ENCODE data around the gene LSMEM2.
"Not testable (repeated sequence)": the region's sequence is repeated elsewhere in the genome, so short reads cannot be mapped to it uniquely, and the experiment has no call there.

Gene LSMEM2

GRCh38 chr3:50264964-50265485 is 13.9 kb upstream of the LSMEM2 start:
- DNase-seq, result no peak

- DNase-seq, result no peak
Observed at GRCh38 chr3:50265571-50265970, 13.3 kb upstream of the LSMEM2 start.

GRCh38 chr3:50266017-50266416 is 12.9 kb upstream of the LSMEM2 start:
- no peak for DNase-seq

- DNase-seq, result no peak
Observed at GRCh38 chr3:50266836-50267235, 12.1 kb upstream of the LSMEM2 start.

- no peak for DNase-seq
Observed at GRCh38 chr3:50267280-50267913, 11.5 kb upstream of the LSMEM2 start.

GRCh38 chr3:50268276-50268675 is 10.6 kb upstream of the LSMEM2 start:
- DNase-seq, result no peak

- peak; percentile 69 for DNase-seq
Observed at GRCh38 chr3:50268703-50269451, 10.0 kb upstream of the LSMEM2 start, which contains the start of gene SEMA3B. Gene SEMA3B, plus strand, starts transcription at chr3:50269147. Its CDS starts 94 bp downstream, at chr3:50269241.

GRCh38 chr3:50269460-50269859 is 9.4 kb upstream of the LSMEM2 start:
- DNase-seq, result no peak

- peak; percentile 64 for DNase-seq
Observed at GRCh38 chr3:50269977-50270413, 8.9 kb upstream of the LSMEM2 start.

- no peak for DNase-seq
Observed at GRCh38 chr3:50270422-50271224, 8.3 kb upstream of the LSMEM2 start.

- no peak for DNase-seq
Observed at GRCh38 chr3:50271314-50271936, 7.5 kb upstream of the LSMEM2 start.

GRCh38 chr3:50272538-50272910 is 6.4 kb upstream of the LSMEM2 start:
- DNase-seq, result not testable (repeated sequence)

GRCh38 chr3:50272911-50273688 is 5.8 kb upstream of the LSMEM2 start:
- peak; percentile 68 for DNase-seq

GRCh38 chr3:50273689-50274065 is 5.2 kb upstream of the LSMEM2 start:
- DNase-seq, result no peak

GRCh38 chr3:50274371-50275104 is 4.3 kb upstream of the LSMEM2 start:
- DNase-seq, result peak; percentile 53

- DNase-seq, result no peak
Observed at GRCh38 chr3:50275141-50275995, 3.5 kb upstream of the LSMEM2 start.

GRCh38 chr3:50275996-50276761 is 2.7 kb upstream of the LSMEM2 start:
- DNase-seq, result no peak

- no peak for DNase-seq
Observed at GRCh38 chr3:50276762-50277101, 2.2 kb upstream of the LSMEM2 start.

- DNase-seq, result no peak
Observed at GRCh38 chr3:50278123-50278879, 586 bp upstream of the LSMEM2 start.
